ENCODE data around the gene PDGFC. TPM values are rescaled to one million over a fixed set of nuclear protein-coding genes. Genes with fewer than 3 reads are reported as not detected.

Gene PDGFC
- total RNA-seq, 1 experiment from 2014 or later: 14.5 TPM

- intact Hi-C loops (cut with micrococcal nuclease; ENCODE audit: unreplicated experiment): no loop called here
- DNase-seq (ENCODE audit: low read depth, low spot score): no peak
- POLR2A ChIA-PET: no interaction called here
- H3K27me3 ChIP-seq (ENCODE audit: control insufficient read depth, insufficient read depth, low read length): no peaks in the 10 kb centered on the region
- TF ChIP-seq CTCF (IDR thresholded peaks at IDR 0.05) (no peak), POLR2AphosphoS5 (IDR thresholded peaks at IDR 0.05; ENCODE audit: low read depth, low read length) (no peak), REST (IDR thresholded peaks at IDR 0.05; ENCODE audit: insufficient read depth in 1 of 2, low read depth in 2 of 2, low read length in 1 of 2) (no peak), SIN3A (IDR thresholded peaks at IDR 0.05; ENCODE audit: borderline replicate concordance, insufficient read depth, low read depth, low read length) (no peak), TCF7L2 (IDR thresholded peaks at IDR 0.05; ENCODE audit: low read depth, low read length) (no peak)
- ATAC-seq: no peak
- in situ Hi-C loops (cut with HindIII; ENCODE audit: low pct_unique_long_range_greater_than_20kb, low sequenced_read_pairs): no loop called here
- no peaks in the 10 kb centered on the region for H3K9me3 ChIP-seq (ENCODE audit: control insufficient read depth, insufficient read depth, low read depth, low read length)
- H3K4me1 ChIP-seq (ENCODE audit: control insufficient read depth, insufficient read depth, low read length): no peaks in the 10 kb centered on the region
- H3K27ac ChIP-seq (ENCODE audit: low read length): no peak overlapping the region
- H3K4me3 ChIP-seq (ENCODE audit: low read depth in 2 of 2, low read length in 2 of 2): no peak overlapping the region
- BruUV-seq (replicated peaks): no TSS peak
- CTCF ChIA-PET: no interaction called here
- no peaks in the 10 kb centered on the region for H3K36me3 ChIP-seq (ENCODE audit: control insufficient read depth, insufficient read depth, low read length)
Measured at GRCh38 chr4:156754832-156755570, 216.6 kb downstream of the PDGFC start.

DNA sequence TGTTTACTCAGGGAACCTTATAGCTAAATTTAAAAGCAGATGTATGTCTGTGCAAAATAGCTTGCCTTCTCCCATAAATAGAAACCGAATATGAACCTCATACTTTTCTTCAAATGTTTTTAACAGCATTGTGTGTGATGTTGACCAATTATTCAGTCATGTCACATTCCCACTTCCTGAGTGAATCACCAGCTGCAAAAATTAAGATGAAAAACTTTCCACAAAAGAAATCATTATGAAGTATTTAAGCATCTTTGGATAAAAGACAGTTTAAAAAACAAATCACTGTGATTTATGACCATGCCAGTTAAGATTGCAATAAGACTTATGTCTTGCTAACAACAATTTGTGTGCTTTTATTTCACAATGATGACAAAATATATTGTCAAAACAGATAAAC, 220.1 kb downstream of the PDGFC start:
- DNase-seq (ENCODE audit: low read depth, low spot score): no peak
- intact Hi-C loops (cut with micrococcal nuclease; ENCODE audit: unreplicated experiment): no loop called here
- Histone ChIP-seq H3K9me3 (ENCODE audit: control insufficient read depth, insufficient read depth, low read depth, low read length) (no peaks in the 10 kb centered on the region), H3K4me1 (ENCODE audit: control insufficient read depth, insufficient read depth, low read length) (no peaks in the 10 kb centered on the region), H3K36me3 (ENCODE audit: control insufficient read depth, insufficient read depth, low read length) (no peaks in the 10 kb centered on the region), H3K27me3 (ENCODE audit: control insufficient read depth, insufficient read depth, low read length) (no peaks in the 10 kb centered on the region), H3K27ac (ENCODE audit: low read length) (no peak overlapping the region), H3K4me3 (ENCODE audit: low read depth in 2 of 2, low read length in 2 of 2) (no peak overlapping the region)
- no peak for ATAC-seq
- CTCF ChIA-PET: no interaction called here
- in situ Hi-C loops (cut with HindIII; ENCODE audit: low pct_unique_long_range_greater_than_20kb, low sequenced_read_pairs): no loop called here
- BruUV-seq (replicated peaks): no TSS peak
- POLR2A ChIA-PET: no interaction called here
- TF ChIP-seq TCF7L2 (IDR thresholded peaks at IDR 0.05; ENCODE audit: low read depth, low read length): no peak
- no peak for TF ChIP-seq REST (IDR thresholded peaks at IDR 0.05; ENCODE audit: insufficient read depth in 1 of 2, low read depth in 2 of 2, low read length in 1 of 2)

Data from Panc1 (cell line).